Subcutaneous adipose tissue (tissue), 4 donors: ENCODE data around the gene JAZF1. TPM values are rescaled to one million over a fixed set of nuclear protein-coding genes. Genes with fewer than 3 reads are reported as not detected.

Experiments used
- total RNA-seq, 4 donors: library from RNA; depleted of rRNA; stranded (reverse); fragments of >200 nt; gene quantifications; one replicate each; pipeline ENCODE4 v1.1.0, GENCODE V29; 2016
- TF ChIP-seq, protein P1 (sequence below): fragments of 450-650 bp; IDR thresholded peaks from one replicate; pipeline ENCODE4 v1.5.1; 2016; ENCODE audit warnings: low read depth, mild to moderate bottlenecking, control low read depth, antibody characterized with exemption, moderate library complexity

Gene JAZF1
- total RNA-seq, 4 donors from 2014 or later: 12.6 to 35.9 (median 23.2) TPM

DNA sequence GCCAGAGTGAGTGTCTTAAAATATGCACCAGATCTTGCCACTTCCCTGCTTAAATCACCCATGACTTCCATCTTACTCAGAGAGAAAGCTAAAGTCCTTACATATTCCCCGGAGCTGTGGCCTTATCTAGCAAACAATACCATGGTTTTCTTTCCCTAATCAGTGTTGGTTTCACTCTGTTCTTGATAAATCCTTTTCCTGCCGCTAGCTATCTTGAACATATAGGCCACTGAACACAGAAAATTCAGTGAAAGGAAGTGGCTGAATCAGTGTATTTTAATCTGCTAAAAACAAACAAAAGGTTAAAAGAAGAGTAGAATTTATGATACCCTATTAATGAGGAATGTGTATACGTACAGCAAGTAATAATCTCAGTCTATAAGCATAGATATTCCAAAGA is 42.0 kb upstream of the JAZF1 start:
- TF ChIP-seq, protein P1, sequence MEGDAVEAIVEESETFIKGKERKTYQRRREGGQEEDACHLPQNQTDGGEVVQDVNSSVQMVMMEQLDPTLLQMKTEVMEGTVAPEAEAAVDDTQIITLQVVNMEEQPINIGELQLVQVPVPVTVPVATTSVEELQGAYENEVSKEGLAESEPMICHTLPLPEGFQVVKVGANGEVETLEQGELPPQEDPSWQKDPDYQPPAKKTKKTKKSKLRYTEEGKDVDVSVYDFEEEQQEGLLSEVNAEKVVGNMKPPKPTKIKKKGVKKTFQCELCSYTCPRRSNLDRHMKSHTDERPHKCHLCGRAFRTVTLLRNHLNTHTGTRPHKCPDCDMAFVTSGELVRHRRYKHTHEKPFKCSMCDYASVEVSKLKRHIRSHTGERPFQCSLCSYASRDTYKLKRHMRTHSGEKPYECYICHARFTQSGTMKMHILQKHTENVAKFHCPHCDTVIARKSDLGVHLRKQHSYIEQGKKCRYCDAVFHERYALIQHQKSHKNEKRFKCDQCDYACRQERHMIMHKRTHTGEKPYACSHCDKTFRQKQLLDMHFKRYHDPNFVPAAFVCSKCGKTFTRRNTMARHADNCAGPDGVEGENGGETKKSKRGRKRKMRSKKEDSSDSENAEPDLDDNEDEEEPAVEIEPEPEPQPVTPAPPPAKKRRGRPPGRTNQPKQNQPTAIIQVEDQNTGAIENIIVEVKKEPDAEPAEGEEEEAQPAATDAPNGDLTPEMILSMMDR: no peak

DNA sequence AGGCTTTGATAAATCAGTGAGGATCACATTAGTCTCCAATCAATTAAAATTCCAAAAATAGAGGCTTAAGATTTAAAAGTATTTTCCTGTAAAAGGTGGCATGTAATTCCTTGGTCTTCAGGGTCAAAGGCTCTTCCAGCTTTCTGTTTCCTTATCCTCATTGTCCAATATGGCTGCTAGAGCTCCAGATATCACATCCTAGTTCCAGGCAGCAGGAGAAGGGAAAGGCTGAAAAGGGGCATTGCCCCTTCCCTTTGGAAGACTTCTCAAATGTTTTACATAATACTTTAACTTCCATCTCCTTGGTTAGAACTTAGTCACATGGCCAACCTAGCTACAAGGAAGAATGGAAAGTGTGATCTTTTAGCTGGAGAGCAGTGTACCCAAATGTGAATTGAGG is 39.2 kb upstream of the JAZF1 start:
- TF ChIP-seq, protein P1: no peak

DNA sequence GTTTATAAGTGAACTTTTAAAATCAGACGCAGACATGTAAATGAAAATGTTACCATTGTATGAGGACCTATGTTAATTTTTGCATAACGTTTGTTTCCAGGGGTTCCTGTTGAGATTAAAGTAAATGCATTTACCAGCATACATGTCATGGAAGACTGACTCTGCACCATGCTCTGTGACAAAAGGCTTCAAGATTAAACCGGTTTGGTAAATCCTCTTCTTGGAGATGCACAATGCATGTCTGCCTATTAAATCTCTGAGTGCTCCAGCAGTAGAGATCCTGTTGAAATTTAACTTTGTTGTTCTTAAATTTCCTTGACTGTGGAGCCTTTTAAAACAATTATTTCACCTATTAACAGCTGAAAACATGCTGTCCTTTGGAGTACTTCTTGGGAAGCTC is 36.5 kb upstream of the JAZF1 start:
- TF ChIP-seq, protein P1: no peak

DNA sequence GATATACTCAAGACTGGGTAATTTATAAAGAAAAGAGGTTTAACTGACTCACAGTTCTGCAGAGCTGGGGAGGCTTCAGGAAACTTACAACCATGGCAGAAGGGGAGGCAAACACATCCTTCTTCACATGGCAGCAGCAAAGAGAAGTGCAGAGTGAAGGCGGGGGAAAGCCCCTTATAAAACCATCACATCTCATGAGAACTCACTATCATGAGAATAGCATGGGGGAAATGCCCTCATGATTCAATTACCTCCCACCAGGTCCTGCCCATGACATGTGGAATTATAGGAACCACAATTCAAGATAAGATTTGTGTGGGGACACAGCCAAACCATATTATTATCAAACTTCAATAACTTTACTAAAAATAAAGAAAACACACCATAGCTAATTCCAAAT is 30.4 kb upstream of the JAZF1 start:
- TF ChIP-seq, protein P1: no peak

DNA sequence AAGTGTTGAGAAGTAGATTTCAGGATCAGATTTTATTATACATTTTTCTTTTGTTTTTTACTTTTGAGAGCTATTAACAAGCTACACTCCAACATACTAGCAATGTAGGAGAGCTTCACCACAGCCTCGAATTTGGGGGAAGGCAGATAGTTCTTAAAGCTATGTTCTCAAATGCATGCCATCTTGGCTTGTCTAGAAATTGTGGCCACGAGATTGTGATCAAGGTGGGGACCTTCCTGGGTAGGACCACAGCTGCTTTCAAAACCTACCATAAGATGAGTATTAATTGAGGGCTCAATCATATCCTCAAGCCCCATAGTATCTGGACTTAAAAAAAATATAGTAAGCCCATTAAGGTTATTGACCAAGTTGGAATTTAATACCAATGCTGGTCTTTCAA is 27.9 kb upstream of the JAZF1 start:
- TF ChIP-seq, protein P1: no peak

DNA sequence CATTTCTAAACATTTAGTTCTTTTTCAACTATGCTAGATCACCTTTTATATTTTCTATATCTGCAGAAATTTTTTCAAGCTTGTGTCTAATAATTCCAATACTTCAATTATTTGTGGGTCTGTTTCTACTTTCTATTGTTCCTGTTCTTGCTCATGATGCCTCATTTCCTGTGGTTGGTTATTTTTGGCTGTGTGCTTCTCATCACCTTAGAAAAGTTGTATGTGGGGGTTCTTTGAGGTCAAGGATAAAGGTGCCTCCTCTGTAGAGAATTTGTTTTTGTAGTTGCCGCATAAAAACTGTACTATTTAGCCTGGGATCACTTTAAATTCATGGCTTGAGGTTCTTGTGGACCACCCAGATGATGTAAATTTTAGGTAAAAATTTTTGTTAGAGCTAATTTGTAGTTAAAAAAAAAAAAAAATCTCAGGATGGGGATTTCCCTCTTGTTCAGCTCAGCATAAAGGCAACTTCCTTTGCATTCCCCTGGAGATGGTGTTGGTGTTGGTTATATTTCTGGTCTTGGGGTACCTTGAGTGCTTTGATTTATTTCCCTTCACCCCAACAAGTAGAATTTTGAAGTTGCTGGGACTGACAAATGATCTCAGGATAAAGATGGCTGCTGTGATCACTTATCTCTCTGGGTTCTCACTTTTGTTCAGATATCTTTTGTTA is 27.0 kb upstream of the JAZF1 start:
- TF ChIP-seq, protein P1: no peak

DNA sequence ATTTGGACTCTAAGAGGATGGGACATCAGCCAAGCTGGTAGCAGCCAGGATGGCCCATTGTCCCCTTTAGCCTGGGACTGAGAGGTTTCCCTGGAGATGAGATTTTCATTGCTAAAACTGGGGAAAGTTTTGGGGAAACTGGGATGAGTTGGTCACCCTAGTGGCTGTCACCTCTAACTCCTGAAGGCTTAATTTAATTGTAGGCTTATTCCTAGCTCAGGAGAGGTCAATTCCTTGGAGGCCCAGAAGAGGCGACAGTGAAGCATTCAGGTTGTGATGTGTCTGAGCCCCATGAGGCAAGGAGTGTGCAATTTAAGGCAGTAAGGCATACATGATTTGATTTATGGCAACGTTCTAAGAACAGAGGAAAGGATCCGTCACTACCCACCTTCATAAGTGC is 24.9 kb upstream of the JAZF1 start:
- TF ChIP-seq, protein P1: no peak
